IgD-negative memory B cell (primary cell): ENCODE results near the gene ZBTB18. TPM values are rescaled to one million over a fixed set of nuclear protein-coding genes. Genes with fewer than 3 reads are reported as not detected.
"Not testable (repeated sequence)": the region's sequence is repeated elsewhere in the genome, so short reads cannot be mapped to it uniquely, and the experiment has no call there.

Experiments used
- H3K27ac Mint-ChIP-seq, 3 donors: one replicate each; pipeline ENCODE4 v1.8.0; 2020 to 2022; ENCODE audit warnings: mild to moderate bottlenecking in 3 of 3, mixed read lengths in 3 of 3, moderate library complexity in 1 of 3
- H3K27me3 Mint-ChIP-seq: one replicate; pipeline ENCODE4 v1.8.0; 2021; ENCODE audit warnings: mixed read lengths
- H3K36me3 Mint-ChIP-seq: one replicate; pipeline ENCODE4 v1.8.0; 2020; ENCODE audit warnings: mild to moderate bottlenecking, mixed read lengths
- H3K4me1 Mint-ChIP-seq, 3 donors: one replicate each; pipeline ENCODE4 v1.8.0; 2020 to 2022; ENCODE audit warnings: mixed read lengths in 3 of 3, mild to moderate bottlenecking in 1 of 3
- H3K4me3 Mint-ChIP-seq, 4 donors: one replicate each; pipeline ENCODE4 v1.8.0; 2020 to 2022; ENCODE audit warnings: mild to moderate bottlenecking in 4 of 4, mixed read lengths in 4 of 4, moderate library complexity in 3 of 4
- H3K9me3 Mint-ChIP-seq, 3 donors: one replicate each; pipeline ENCODE4 v1.8.0; 2020 to 2021; ENCODE audit warnings: mixed read lengths in 3 of 3, mild to moderate bottlenecking in 1 of 3
- polyA plus RNA-seq: library from polyadenylated mRNA; unstranded; fragments of 300-500 nt; fragmentation: Illumina TruSeq; gene quantifications from one replicate; pipeline ENCODE4 v1.2.3, GENCODE V29; 2021

Gene ZBTB18
- polyA plus RNA-seq = 5.9 TPM

DNA sequence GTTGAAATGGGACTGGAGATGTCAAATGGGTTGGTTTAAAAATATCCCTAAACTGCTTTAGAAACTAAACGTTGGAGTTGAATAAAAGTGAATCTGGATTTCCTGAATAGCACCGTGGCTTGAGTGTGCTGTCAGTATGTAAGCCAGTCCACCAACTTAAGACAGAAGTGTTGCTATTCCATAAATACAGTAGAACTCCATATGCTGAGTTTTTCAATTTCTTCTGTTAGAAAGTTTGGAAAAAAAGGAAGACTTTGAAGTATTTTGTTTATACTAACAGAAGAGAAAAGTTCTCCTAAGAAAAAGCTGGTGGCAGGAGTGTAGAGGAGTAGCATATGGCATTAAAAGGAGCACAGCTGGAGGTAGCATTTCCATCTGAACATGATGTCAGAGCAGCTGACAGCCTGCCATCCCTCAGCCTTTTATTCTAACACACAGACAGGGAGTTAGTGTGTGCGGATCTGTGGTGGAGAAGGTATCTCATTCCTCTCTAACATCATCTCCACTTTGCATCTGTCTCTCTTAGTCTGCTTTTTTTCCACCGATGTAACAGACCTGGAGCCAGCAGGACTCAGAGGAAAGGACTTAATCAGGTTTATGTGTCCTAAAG is at the start of gene ZBTB18:
Gene ZBTB18, plus strand, starts transcription at position 449 of the 610 bp plus-strand sequence. Its CDS starts 149 bp downstream, at position 598.
- no peaks in the 10 kb centered on the region for H3K27me3 Mint-ChIP-seq
- H3K4me1 Mint-ChIP-seq = peaks cover 24 to 41% (median 25%) of the 10 kb centered on the region in 3 donors

GRCh38 chr1:244002721-244003120 is 48.4 kb upstream of the ZBTB18 start:
- Mint-ChIP-seq H3K4me1 (peaks cover 10 to 15% (median 14%) of the 10 kb centered on the region in 3 donors), H3K36me3 (no peaks in the 10 kb centered on the region), H3K9me3 (no peaks in the 10 kb centered on the region), H3K27me3 (peaks cover 12% of the 10 kb centered on the region), H3K4me3 (peak overlapping the region in 1 of 4 donors; percentile 28), H3K27ac (no peak overlapping the region)

More for the DNA sequence above, at the start of gene ZBTB18:
- H3K4me3 Mint-ChIP-seq = no peak within 1 kb of the TSS
- H3K36me3 Mint-ChIP-seq = no peaks in the 10 kb centered on the region
- H3K27ac Mint-ChIP-seq = peak within 1 kb of the TSS in 2 of 3 donors; percentile 98 to 99
- H3K9me3 Mint-ChIP-seq = no peaks in the 10 kb centered on the region

GRCh38 chr1:244005455-244005854 is 45.6 kb upstream of the ZBTB18 start:
- Mint-ChIP-seq H3K4me3 (no peak overlapping the region), H3K9me3 (no peaks in the 10 kb centered on the region), H3K36me3 (no peaks in the 10 kb centered on the region), H3K27me3 (peaks cover 20% of the 10 kb centered on the region), H3K27ac (no peak overlapping the region), H3K4me1 (peaks cover 10 to 18% (median 13%) of the 10 kb centered on the region in 3 donors)

DNA sequence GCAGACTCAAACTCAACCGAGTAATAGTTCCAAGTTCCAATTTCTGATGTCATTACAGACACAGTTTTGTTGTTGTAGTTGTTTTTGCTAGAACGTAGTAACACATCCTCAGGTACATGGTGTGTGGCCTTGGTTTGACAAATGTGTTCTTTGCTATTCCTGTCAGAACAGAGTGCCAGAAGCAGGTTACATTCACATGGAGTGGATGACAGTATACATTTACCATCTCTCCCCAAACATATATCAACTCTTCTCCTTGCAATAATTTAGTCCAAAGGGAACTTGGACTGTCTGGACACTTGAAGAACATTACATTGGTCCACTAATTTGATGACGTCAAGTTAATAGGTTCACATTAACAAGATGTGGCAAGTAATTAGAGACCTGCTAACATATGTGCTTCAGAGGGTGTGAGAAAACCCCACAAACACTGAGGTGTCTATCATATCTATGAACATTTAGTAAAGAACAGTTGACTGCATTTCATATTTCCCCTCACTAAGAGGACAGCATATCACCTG is 44.6 kb upstream of the ZBTB18 start:
- peaks cover 20% of the 10 kb centered on the region for H3K27me3 Mint-ChIP-seq
- H3K27ac Mint-ChIP-seq = no peak overlapping the region
- peaks cover 10 to 20% (median 14%) of the 10 kb centered on the region in 3 donors for H3K4me1 Mint-ChIP-seq
- H3K36me3 Mint-ChIP-seq = no peaks in the 10 kb centered on the region
- H3K4me3 Mint-ChIP-seq = no peak overlapping the region
- no peaks in the 10 kb centered on the region for H3K9me3 Mint-ChIP-seq

GRCh38 chr1:244006961-244007360 is 44.1 kb upstream of the ZBTB18 start:
- Mint-ChIP-seq H3K27me3 (peaks cover 20% of the 10 kb centered on the region), H3K9me3 (no peaks in the 10 kb centered on the region)

DNA sequence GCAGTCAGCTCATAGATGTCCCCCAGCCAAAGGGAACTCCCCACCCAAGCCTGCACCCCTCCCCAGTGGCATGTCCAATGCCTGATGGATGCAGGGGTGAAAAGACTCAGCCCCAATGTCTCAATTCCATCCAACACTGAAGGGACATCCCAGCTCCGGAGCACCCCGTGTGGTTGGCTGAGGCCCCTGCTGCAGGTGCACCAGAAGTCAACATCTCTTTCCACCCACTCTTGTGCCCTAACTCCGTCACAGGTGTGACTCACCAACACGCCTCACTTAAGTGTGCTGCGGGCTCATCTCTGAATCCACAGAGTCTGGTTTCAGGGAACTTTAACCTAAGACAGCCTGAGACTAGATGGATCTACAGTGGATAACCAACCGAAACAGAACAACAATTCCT is 40.9 kb upstream of the ZBTB18 start:
- H3K4me1 Mint-ChIP-seq = peaks cover 0 to 5% (median 3%) of the 10 kb centered on the region in 3 donors
- peak overlapping the region in 1 of 4 donors; percentile 63 for H3K4me3 Mint-ChIP-seq
- H3K27ac Mint-ChIP-seq = no peak overlapping the region
- H3K27me3 Mint-ChIP-seq = peaks cover 13% of the 10 kb centered on the region
- peaks cover 4% of the 10 kb centered on the region for H3K36me3 Mint-ChIP-seq
- H3K9me3 Mint-ChIP-seq = no peaks in the 10 kb centered on the region

More at GRCh38 chr1:244006961-244007360, 44.1 kb upstream of the ZBTB18 start:
- Mint-ChIP-seq H3K36me3 (no peaks in the 10 kb centered on the region), H3K4me1 (peaks cover 10 to 19% (median 12%) of the 10 kb centered on the region in 3 donors), H3K4me3 (no peak overlapping the region), H3K27ac (no peak overlapping the region)

DNA sequence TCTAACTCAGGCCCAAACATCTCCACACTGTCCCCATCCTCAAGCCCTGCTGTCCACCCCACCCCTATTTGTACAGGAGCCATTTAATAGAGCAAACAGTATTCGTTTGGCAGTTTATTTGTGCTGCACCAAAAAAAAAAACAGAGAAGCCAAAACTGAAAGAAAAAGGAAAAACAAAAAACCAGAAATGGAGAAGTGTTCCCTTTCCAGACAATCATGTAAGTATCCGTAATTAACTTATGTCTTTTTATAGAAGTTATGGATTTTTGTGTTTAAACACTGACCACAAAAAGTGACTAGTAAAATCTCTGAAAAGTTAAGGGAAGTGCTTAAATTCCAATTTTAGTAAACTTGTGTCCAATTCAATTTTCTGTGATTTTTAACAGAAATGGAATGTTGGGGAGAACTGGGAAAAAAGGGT is 40.4 kb upstream of the ZBTB18 start:
- H3K4me3 Mint-ChIP-seq = peak overlapping the region in 1 of 4 donors; percentile 63
- peaks cover 0 to 5% (median 3%) of the 10 kb centered on the region in 3 donors for H3K4me1 Mint-ChIP-seq
- H3K27ac Mint-ChIP-seq = no peak overlapping the region
- H3K27me3 Mint-ChIP-seq = peaks cover 13% of the 10 kb centered on the region
- no peaks in the 10 kb centered on the region for H3K9me3 Mint-ChIP-seq
- peaks cover 4% of the 10 kb centered on the region for H3K36me3 Mint-ChIP-seq

DNA sequence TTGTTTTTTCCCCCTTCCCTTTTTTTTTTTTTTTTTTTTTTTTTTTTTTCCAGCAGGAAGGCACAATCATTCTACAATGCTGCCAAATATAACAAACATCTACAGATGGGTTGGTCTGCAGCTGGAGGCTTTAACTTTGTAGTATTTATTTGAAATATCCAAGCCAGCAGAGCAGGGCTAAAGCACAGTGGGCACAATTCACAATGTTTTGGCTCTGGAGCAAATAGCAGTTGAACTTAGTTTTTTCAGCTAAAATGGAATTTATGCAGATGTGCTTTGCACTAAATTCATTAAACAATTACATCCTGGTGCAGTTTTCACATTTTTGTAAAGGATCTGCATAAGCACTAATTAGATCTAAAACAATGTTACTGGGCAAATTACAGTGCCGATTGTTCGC is 39.8 kb upstream of the ZBTB18 start:
- Mint-ChIP-seq H3K27ac (no peak overlapping the region), H3K4me3 (no peak overlapping the region), H3K4me1 (peaks cover 0 to 5% (median 3%) of the 10 kb centered on the region in 3 donors), H3K9me3 (no peaks in the 10 kb centered on the region), H3K36me3 (peaks cover 4% of the 10 kb centered on the region), H3K27me3 (peaks cover 13% of the 10 kb centered on the region)

GRCh38 chr1:244011786-244012185 is 39.3 kb upstream of the ZBTB18 start:
- Mint-ChIP-seq H3K36me3 (peaks cover 4% of the 10 kb centered on the region), H3K9me3 (no peaks in the 10 kb centered on the region), H3K4me3 (no peak overlapping the region), H3K4me1 (peaks cover 0 to 5% (median 3%) of the 10 kb centered on the region in 3 donors), H3K27me3 (peaks cover 13% of the 10 kb centered on the region), H3K27ac (no peak overlapping the region)

- no peak overlapping the region for H3K4me3 Mint-ChIP-seq
- H3K36me3 Mint-ChIP-seq = peaks cover 4% of the 10 kb centered on the region
- no peak overlapping the region for H3K27ac Mint-ChIP-seq
- no peaks in the 10 kb centered on the region for H3K9me3 Mint-ChIP-seq
- H3K27me3 Mint-ChIP-seq = peaks cover 11% of the 10 kb centered on the region
- peaks cover 0 to 5% (median 3%) of the 10 kb centered on the region in 3 donors for H3K4me1 Mint-ChIP-seq
These were observed 38.9 kb upstream of the ZBTB18 start for GRCh38 chr1:244012202-244012601.

DNA sequence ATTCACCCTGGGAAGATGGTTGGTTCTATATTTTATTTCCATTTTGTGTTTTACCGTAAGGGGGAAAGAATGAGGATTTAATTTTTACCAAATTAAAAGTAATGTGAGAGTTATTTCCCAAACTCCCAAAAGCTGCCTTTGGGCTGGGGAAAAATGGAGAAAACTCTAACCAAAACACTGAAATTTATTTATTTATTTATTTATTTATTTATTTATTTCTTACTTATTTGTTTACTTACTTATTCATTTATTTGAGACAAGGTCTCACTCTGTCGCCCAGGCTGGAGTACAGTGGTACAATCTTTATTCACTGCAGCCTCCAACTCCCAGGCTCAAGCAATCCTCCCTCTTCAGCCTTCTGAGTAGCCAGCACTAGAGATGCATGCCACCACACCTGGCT is 38.0 kb upstream of the ZBTB18 start:
- H3K4me1 Mint-ChIP-seq = peaks cover 0 to 5% (median 1%) of the 10 kb centered on the region in 3 donors
- H3K4me3 Mint-ChIP-seq = no peak overlapping the region
- peaks cover 11% of the 10 kb centered on the region for H3K27me3 Mint-ChIP-seq
- H3K27ac Mint-ChIP-seq = no peak overlapping the region
- no peaks in the 10 kb centered on the region for H3K9me3 Mint-ChIP-seq
- peaks cover 4% of the 10 kb centered on the region for H3K36me3 Mint-ChIP-seq

GRCh38 chr1:244014862-244015261 is 36.2 kb upstream of the ZBTB18 start:
- H3K4me1 Mint-ChIP-seq = not testable (repeated sequence)

GRCh38 chr1:244019982-244020485 is 31.0 kb upstream of the ZBTB18 start:
- Mint-ChIP-seq H3K36me3 (peaks cover 1% of the 10 kb centered on the region), H3K4me3 (no peak overlapping the region), H3K4me1 (no peaks in the 10 kb centered on the region), H3K9me3 (no peaks in the 10 kb centered on the region), H3K27ac (no peak overlapping the region), H3K27me3 (peaks cover 9% of the 10 kb centered on the region)

More at GRCh38 chr1:244014862-244015261, 36.2 kb upstream of the ZBTB18 start:
- H3K27ac Mint-ChIP-seq, H3K27me3 Mint-ChIP-seq, H3K36me3 Mint-ChIP-seq, H3K9me3 Mint-ChIP-seq, H3K4me3 Mint-ChIP-seq: not testable (repeated sequence)

GRCh38 chr1:244021427-244021826 is 29.7 kb upstream of the ZBTB18 start:
- H3K27ac Mint-ChIP-seq = no peak overlapping the region
- no peaks in the 10 kb centered on the region for H3K9me3 Mint-ChIP-seq
- H3K4me1 Mint-ChIP-seq = no peaks in the 10 kb centered on the region
- H3K36me3 Mint-ChIP-seq = peaks cover 4% of the 10 kb centered on the region
- H3K4me3 Mint-ChIP-seq = no peak overlapping the region
- H3K27me3 Mint-ChIP-seq = peaks cover 13% of the 10 kb centered on the region

DNA sequence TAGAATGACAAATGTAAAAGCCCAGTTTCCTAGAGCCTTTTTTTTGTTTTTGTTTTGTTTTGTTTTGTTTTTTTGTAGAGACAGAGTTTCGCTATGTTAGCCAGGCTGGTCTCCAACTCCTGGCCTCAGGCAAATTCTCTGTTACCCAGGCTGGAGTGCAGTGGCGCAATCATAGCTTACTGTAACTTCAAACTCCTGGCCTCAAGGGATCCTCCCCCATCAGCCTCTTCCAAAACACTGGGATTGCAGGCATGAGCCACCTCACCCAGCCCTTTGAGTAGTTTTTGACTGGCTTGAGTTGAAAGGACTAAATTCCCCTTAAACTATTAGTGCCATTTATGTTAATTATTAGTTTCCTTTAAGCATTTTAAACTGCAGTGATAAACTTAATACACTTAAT is 28.8 kb upstream of the ZBTB18 start:
- Mint-ChIP-seq H3K36me3 (peaks cover 4% of the 10 kb centered on the region), H3K27me3 (peaks cover 13% of the 10 kb centered on the region), H3K27ac (no peak overlapping the region), H3K4me1 (no peaks in the 10 kb centered on the region), H3K9me3 (no peaks in the 10 kb centered on the region), H3K4me3 (no peak overlapping the region)
